Gastrocnemius medialis (tissue), 4 donors: ENCODE results near the gene SENP2.

Source experiments
- POLR2A ChIP-seq, 2 donors: fragments of 450-650 bp; IDR thresholded peaks; one replicate each; pipeline ENCODE4 v1.6.1; 2017; ENCODE audit warnings: antibody characterized with exemption in 2 of 2, mild to moderate bottlenecking in 2 of 2, moderate library complexity in 2 of 2
- TF ChIP-seq, protein P1 (sequence below), 5 experiments: fragments of 450-650 bp in 3 of 5; fragments of 200-600 bp in 2 of 5; sonication (generic) in 2 of 5; IDR thresholded peaks in 4 of 5; conservative IDR thresholded peaks in 1 of 5; 1 replicate in 4 of 5; 2 replicates in 1 of 5; pipeline ENCODE4 v1.5.1; 2016 to 2019; ENCODE audit warnings: antibody characterized with exemption in 5 of 5, mild to moderate bottlenecking in 3 of 5, moderate library complexity in 3 of 5

GRCh38 chr3:185649414-185649813, 63.3 kb downstream of the SENP2 start:
- TF ChIP-seq, protein P1, sequence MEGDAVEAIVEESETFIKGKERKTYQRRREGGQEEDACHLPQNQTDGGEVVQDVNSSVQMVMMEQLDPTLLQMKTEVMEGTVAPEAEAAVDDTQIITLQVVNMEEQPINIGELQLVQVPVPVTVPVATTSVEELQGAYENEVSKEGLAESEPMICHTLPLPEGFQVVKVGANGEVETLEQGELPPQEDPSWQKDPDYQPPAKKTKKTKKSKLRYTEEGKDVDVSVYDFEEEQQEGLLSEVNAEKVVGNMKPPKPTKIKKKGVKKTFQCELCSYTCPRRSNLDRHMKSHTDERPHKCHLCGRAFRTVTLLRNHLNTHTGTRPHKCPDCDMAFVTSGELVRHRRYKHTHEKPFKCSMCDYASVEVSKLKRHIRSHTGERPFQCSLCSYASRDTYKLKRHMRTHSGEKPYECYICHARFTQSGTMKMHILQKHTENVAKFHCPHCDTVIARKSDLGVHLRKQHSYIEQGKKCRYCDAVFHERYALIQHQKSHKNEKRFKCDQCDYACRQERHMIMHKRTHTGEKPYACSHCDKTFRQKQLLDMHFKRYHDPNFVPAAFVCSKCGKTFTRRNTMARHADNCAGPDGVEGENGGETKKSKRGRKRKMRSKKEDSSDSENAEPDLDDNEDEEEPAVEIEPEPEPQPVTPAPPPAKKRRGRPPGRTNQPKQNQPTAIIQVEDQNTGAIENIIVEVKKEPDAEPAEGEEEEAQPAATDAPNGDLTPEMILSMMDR (IDR thresholded peaks at IDR 0.05 in 4 of 5, conservative IDR thresholded peaks at IDR 0.05 in 1 of 5), result no peak
- TF ChIP-seq POLR2A (IDR thresholded peaks at IDR 0.05), result no peak
